Measurements from ENCODE around the gene EXOC2. TPM values are rescaled to one million over a fixed set of nuclear protein-coding genes. Genes with fewer than 3 reads are reported as not detected.
"Not testable (repeated sequence)": the region's sequence is repeated elsewhere in the genome, so short reads cannot be mapped to it uniquely, and the experiment has no call there.

EXOC2 gene
- total RNA-seq, 1 experiment from 2014 or later: 30.5 TPM

DNA sequence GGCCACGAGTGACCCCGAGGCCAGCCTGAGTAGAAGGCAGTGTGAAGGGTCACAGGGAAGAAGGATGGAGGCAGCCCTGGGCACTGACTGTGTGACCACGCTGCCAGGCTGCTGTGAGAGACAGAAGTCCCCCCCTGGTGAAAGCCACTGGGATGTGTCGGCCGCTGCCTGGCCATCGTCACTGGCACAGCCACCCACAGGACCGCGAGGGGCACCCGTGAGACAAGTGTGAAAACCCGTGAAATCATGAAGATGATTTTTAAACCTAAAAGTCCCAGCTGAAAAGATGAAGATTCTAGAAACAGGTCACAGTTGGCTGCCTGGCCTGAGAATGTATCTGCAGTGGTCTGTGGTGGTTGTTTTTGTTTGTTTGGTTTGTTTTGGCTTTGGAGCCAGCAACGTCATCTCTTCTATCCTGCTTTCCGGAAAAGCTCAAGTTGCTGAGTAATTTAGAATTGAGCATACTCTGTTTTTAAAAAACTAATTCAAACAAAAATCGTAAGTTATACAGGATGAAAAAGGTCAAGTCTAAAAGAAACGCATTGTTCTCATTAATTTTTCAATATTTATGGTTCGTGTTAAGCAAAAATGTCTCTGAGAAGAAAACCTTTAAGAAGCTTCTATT lies 130.8 kb downstream of the EXOC2 start:
- ChIA-PET POLR2A (no interaction called here), CTCF (no interaction called here)
- H3K36me3 ChIP-seq (ENCODE audit: control insufficient read depth, insufficient read depth, low read length): peaks cover 6% of the 10 kb centered on the region; the same call in 1 of the 2 replicates
- H3K27ac ChIP-seq (ENCODE audit: low read length): no peak overlapping the region
- H3K4me3 ChIP-seq (ENCODE audit: low read depth in 2 of 2, low read length in 2 of 2): no peak overlapping the region
- H3K9me3 ChIP-seq (ENCODE audit: control insufficient read depth, insufficient read depth, low read depth, low read length): no peaks in the 10 kb centered on the region
- intact Hi-C loops (cut with micrococcal nuclease; ENCODE audit: unreplicated experiment): no loop called here
- no TSS peak for BruUV-seq (replicated peaks)
- no peak for DNase-seq (ENCODE audit: low read depth, low spot score)
- ATAC-seq: no peak
- no peak for TF ChIP-seq TCF7L2 (IDR thresholded peaks at IDR 0.05; ENCODE audit: low read depth, low read length)
- TF ChIP-seq, protein P1, sequence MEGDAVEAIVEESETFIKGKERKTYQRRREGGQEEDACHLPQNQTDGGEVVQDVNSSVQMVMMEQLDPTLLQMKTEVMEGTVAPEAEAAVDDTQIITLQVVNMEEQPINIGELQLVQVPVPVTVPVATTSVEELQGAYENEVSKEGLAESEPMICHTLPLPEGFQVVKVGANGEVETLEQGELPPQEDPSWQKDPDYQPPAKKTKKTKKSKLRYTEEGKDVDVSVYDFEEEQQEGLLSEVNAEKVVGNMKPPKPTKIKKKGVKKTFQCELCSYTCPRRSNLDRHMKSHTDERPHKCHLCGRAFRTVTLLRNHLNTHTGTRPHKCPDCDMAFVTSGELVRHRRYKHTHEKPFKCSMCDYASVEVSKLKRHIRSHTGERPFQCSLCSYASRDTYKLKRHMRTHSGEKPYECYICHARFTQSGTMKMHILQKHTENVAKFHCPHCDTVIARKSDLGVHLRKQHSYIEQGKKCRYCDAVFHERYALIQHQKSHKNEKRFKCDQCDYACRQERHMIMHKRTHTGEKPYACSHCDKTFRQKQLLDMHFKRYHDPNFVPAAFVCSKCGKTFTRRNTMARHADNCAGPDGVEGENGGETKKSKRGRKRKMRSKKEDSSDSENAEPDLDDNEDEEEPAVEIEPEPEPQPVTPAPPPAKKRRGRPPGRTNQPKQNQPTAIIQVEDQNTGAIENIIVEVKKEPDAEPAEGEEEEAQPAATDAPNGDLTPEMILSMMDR (IDR thresholded peaks at IDR 0.05): no peak
- no peak for TF ChIP-seq REST (IDR thresholded peaks at IDR 0.05; ENCODE audit: insufficient read depth in 1 of 2, low read depth in 2 of 2, low read length in 1 of 2)
- no peak for TF ChIP-seq POLR2AphosphoS5 (IDR thresholded peaks at IDR 0.05; ENCODE audit: low read depth, low read length)
- TF ChIP-seq SIN3A (IDR thresholded peaks at IDR 0.05; ENCODE audit: borderline replicate concordance, insufficient read depth, low read depth, low read length): no peak
- in situ Hi-C loops (cut with HindIII; ENCODE audit: low pct_unique_long_range_greater_than_20kb, low sequenced_read_pairs): no loop called here
- no peaks in the 10 kb centered on the region for H3K4me1 ChIP-seq (ENCODE audit: control insufficient read depth, insufficient read depth, low read length)
- H3K27me3 ChIP-seq (ENCODE audit: control insufficient read depth, insufficient read depth, low read length): no peaks in the 10 kb centered on the region

DNA sequence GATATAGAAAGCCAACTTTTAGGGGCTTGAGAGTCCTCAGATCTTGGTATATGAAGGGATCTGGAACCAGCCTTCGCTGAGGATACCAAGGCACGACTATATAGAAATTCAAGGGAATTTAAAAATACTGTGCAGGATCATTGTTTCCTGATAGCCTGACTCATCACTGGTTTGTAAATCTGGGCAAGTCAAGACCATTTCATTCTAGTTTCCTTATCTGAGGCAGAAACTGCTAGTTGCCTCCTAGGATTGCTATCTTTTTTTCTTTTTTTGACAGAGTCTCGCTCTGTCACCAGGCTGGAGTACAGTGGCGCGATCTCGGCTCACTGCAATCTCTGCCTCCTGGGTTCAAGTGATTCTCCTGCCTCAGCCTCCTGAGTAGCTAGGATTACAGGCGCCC lies 131.6 kb downstream of the EXOC2 start:
- H3K4me3 ChIP-seq (ENCODE audit: low read depth in 2 of 2, low read length in 2 of 2); H3K27me3 ChIP-seq (ENCODE audit: control insufficient read depth, insufficient read depth, low read length); ATAC-seq; in situ Hi-C loops (cut with HindIII; ENCODE audit: low pct_unique_long_range_greater_than_20kb, low sequenced_read_pairs); POLR2A ChIA-PET; H3K36me3 ChIP-seq (ENCODE audit: control insufficient read depth, insufficient read depth, low read length); CTCF ChIA-PET; H3K4me1 ChIP-seq (ENCODE audit: control insufficient read depth, insufficient read depth, low read length); BruUV-seq (replicated peaks); H3K27ac ChIP-seq (ENCODE audit: low read length); intact Hi-C loops (cut with micrococcal nuclease; ENCODE audit: unreplicated experiment); DNase-seq (ENCODE audit: low read depth, low spot score); H3K9me3 ChIP-seq (ENCODE audit: control insufficient read depth, insufficient read depth, low read depth, low read length): not testable (repeated sequence)

GRCh38 chr6:558959-559358 lies 134.0 kb downstream of the EXOC2 start:
- TF ChIP-seq SIN3A (IDR thresholded peaks at IDR 0.05; ENCODE audit: borderline replicate concordance, insufficient read depth, low read depth, low read length) (no peak), TCF7L2 (IDR thresholded peaks at IDR 0.05; ENCODE audit: low read depth, low read length) (no peak)
- no peak for DNase-seq (ENCODE audit: low read depth, low spot score)
- Histone ChIP-seq H3K27ac (ENCODE audit: low read length) (no peak overlapping the region), H3K4me3 (ENCODE audit: low read depth in 2 of 2, low read length in 2 of 2) (no peak overlapping the region), H3K9me3 (ENCODE audit: control insufficient read depth, insufficient read depth, low read depth, low read length) (no peaks in the 10 kb centered on the region), H3K36me3 (ENCODE audit: control insufficient read depth, insufficient read depth, low read length) (peaks cover 8% of the 10 kb centered on the region; the same call in 1 of the 2 replicates), H3K4me1 (ENCODE audit: control insufficient read depth, insufficient read depth, low read length) (no peaks in the 10 kb centered on the region), H3K27me3 (ENCODE audit: control insufficient read depth, insufficient read depth, low read length) (no peaks in the 10 kb centered on the region)
- intact Hi-C loops (cut with micrococcal nuclease; ENCODE audit: unreplicated experiment): no loop called here
- ChIA-PET CTCF (no interaction called here), POLR2A (no interaction called here)
- in situ Hi-C loops (cut with HindIII; ENCODE audit: low pct_unique_long_range_greater_than_20kb, low sequenced_read_pairs): no loop called here
- ATAC-seq: no peak
- BruUV-seq (replicated peaks): no TSS peak

All from Panc1 (cell line).